IMR-90 (cell line): ENCODE measurements around the gene PRDM1. TPM values are rescaled to one million over a fixed set of nuclear protein-coding genes. Genes with fewer than 3 reads are reported as not detected.
A peak's percentile ranks its signal among the peaks of the same experiment; 100 is the strongest.

Experiments
- BHLHE40 ChIP-seq: fragments of 150-350 bp; IDR thresholded peaks from 2 replicates; pipeline ENCODE4 v1.6.1; 2016; ENCODE audit warnings: mild to moderate bottlenecking, low read depth, low read length
- CHD1 ChIP-seq: IDR thresholded peaks from 2 replicates; pipeline ENCODE4 v1.6.1; 2012; ENCODE audit warnings: low read depth, low read length, improper control_type of control experiment
- ELK1 ChIP-seq: fragments of 150-350 bp; IDR thresholded peaks from 2 replicates; pipeline ENCODE4 v1.6.1; 2016; ENCODE audit warnings: low read depth, mild to moderate bottlenecking, low read length, moderate library complexity, borderline replicate concordance
- NFE2L2 ChIP-seq: fragments of 150-350 bp; IDR thresholded peaks from 2 replicates; pipeline ENCODE4 v1.6.1; 2016; ENCODE audit warnings: low read depth, mild to moderate bottlenecking, low read length
- POLR2A ChIP-seq: IDR thresholded peaks from 2 replicates; pipeline ENCODE4 v1.6.1; 2012; ENCODE audit warnings: mild to moderate bottlenecking, low read depth, low read length
- RAD21 ChIP-seq: IDR thresholded peaks from 2 replicates; pipeline ENCODE4 v1.6.1; 2012; ENCODE audit warnings: low read length, improper control_type of control experiment
- SMC3 ChIP-seq: fragments of 150-350 bp; IDR thresholded peaks from 2 replicates; pipeline ENCODE4 v1.6.1; 2016; ENCODE audit warnings: low read depth, mild to moderate bottlenecking, antibody characterized with exemption, low read length, moderate library complexity
- polyA plus RNA-seq, 3 experiments: library from polyadenylated mRNA; depleted of rRNA; stranded (reverse); fragments of >200 nt; gene quantifications; 2 replicates each; pipeline ENCODE4 v1.2.3, GENCODE V29; 2012; ENCODE audit warnings: low replicate concordance in 1 of 3
- total RNA-seq: library from RNA; depleted of rRNA; stranded (reverse); fragments of >200 nt; gene quantifications from 2 replicates; pipeline ENCODE4 v1.2.3, GENCODE V29; 2012

The PRDM1 gene
- total and polyA plus RNA-seq, 2 of the 4 experiments (the other 2 are of a cell fraction), result 2.3 to 3.0 TPM

GRCh38 chr6:106082735-106083398, 3.3 kb upstream of the PRDM1 start (continued):
- TF ChIP-seq ELK1, result no peak
- no peak for TF ChIP-seq RAD21
- TF ChIP-seq SMC3, result 0 out of 2 replicates have a peak, but pooled peaks have one; percentile 11
- 0 out of 2 replicates have a peak, but pooled peaks have one; percentile 33 for TF ChIP-seq BHLHE40
- TF ChIP-seq NFE2L2, result no peak
- no peak for TF ChIP-seq POLR2A
- TF ChIP-seq CHD1, result no peak
